GM19193 (cell line): ENCODE results near the gene GBP5.

Experiments used
- POLR2A ChIP-seq: IDR thresholded peaks from 4 replicates; pipeline ENCODE4 v1.6.1; 2011; ENCODE audit not compliant: insufficient read depth, insufficient read length; ENCODE audit errors: extremely low read depth

The GBP5 gene

DNA sequence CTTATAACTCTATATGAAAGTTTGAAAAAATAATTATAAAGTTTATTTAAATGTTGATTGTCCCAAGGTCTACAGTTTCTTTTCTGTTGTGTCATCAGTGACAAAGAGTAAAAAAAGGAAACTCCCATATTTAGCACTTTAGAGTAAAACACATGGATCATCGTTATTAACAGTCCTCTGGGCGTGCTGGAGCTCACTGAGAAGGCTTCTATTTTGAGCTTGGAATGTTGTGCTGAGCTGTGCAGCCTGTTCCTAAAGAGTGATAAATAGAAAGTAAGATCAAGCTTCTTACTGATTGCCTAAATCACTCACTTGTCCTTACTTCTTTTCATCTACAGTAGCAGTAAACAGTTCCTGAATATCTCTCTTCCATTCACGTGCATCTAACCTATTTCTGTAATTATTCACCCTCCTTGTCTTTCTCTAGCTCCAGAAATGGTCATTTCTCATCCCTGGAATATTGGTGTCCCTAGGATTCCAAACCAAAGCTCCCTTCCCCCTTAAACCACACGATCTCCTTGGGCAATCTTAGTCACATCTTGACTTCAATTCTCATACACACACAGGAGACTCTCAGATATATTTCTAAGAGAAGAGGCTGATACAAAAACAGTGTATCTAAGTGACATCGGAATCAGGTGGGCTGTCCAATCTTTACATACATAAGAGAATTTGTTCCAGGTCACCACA is 11.9 kb downstream of the GBP5 start:
- TF ChIP-seq POLR2A = no peak

DNA sequence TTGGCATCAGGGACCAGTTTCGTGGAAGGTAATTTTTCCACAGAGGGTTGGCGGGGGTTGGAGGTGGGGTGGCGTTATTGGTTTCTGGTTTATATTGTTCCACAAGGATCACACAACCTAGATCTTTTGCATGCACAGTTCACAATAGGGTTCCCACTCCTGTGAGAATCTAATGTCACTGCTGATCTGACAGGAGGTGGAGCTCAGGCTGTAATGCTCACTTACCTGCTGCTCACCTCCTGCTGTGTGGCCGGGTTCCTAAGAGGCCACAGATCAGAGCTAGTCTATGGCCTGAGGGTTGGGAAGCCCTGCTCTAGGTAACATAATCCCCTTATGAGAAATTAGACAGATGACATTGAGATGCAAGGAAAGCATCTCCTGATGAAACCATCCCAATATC is 12.6 kb downstream of the GBP5 start:
- TF ChIP-seq POLR2A = no peak

GRCh38 chr1:89259283-89259971 is 13.2 kb downstream of the GBP5 start:
- no peak for TF ChIP-seq POLR2A

DNA sequence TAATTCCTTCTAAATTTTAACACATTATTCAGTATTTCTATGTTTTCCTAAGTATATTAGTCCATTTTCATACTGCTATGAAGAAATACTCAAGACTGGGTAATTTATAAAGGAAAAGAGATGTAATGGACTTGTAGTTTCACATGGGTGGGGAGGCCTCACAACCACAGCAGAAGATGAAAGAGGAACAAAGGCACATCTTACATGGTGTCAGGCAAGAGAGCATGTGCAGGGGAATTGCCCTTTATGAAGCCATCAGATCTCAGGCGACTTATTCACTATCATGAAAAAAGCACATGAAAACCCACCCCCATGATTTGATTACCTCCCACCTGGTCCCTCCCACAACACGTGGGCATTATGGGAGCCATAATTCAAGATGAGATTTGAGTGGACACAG is 15.6 kb downstream of the GBP5 start:
- no peak for TF ChIP-seq POLR2A

DNA sequence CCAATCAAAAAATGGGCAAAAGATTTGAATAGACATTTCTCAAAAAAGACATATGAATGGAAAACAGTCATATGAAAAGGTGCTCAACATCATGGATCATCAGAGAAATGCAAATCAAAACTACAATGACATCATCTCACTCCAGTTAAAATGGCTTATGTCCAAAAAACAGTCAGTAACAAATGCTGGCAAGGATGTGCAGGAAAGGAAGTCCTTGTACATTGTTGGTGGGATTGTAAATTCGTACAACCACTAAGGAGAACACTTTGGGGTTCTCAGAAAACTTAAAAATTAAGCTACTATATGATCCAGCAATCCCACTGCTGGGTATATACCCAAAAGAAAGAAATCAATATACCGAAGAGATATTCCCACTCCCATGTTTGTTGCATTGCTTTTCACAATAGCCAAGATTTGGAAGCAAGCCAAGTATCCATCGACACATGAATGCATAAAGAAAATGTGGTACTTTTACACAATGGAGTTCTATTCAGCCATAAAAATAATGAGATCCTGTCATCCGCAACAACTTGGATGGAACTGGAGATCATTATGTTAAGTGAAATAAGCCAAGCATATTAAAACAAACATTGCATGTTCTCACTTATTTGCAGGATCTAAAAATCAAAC is 17.9 kb downstream of the GBP5 start:
- no peak for TF ChIP-seq POLR2A

DNA sequence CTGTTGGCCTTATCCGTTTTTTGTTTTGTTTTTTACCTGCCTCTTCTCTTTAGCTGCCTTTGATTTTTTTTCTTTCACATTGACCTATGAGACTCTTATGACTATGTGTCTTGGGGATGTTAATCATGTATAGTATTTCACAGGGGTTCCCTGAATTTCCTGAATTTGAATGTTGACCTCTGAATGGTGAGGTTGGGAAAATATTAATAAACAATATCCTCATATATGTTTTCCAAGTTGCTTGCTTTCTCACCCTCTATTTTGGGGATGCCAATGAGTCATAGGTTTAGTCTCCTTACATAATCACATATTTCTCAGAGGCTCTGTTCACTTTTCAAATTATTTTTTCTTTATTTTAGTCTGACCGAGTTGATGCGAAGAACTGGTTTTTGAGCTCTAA is 29.6 kb downstream of the GBP5 start:
- TF ChIP-seq POLR2A = no peak
